ENCODE measurements around the gene PIGQ.

The PIGQ gene

GRCh38 chr16:580946-581498 lies 11.3 kb downstream of the PIGQ start:
- 96% methylated on average over 19 of the region's 19 CpGs for WGBS, 2 experiments
- Histone ChIP-seq H3K4me3 (ENCODE audit: insufficient read depth, low read depth, low read length) (no peak overlapping the region), H3K36me3 (ENCODE audit: control insufficient read depth, insufficient read depth, low read length) (no peaks in the 10 kb centered on the region), H3K9me3 (ENCODE audit: control insufficient read depth, low read length) (no peaks in the 10 kb centered on the region), H3K4me1 (ENCODE audit: control insufficient read depth, insufficient read depth, low read length) (peaks cover 7% of the 10 kb centered on the region), H3K27me3 (ENCODE audit: control insufficient read depth, insufficient read depth, low read length, poor library complexity, severe bottlenecking) (peaks cover 22% of the 10 kb centered on the region), H3K27ac (ENCODE audit: insufficient read depth, low read depth, low read length, poor library complexity, severe bottlenecking) (no peak overlapping the region)

- peaks cover 7% of the 10 kb centered on the region for H3K4me1 ChIP-seq (ENCODE audit: control insufficient read depth, insufficient read depth, low read length)
- H3K4me3 ChIP-seq (ENCODE audit: insufficient read depth, low read depth, low read length), result no peak overlapping the region
- 84 to 87% methylated on average over 18 of the region's 18 CpGs for whole genome bisulfite sequencing, 2 experiments
- H3K27me3 ChIP-seq (ENCODE audit: control insufficient read depth, insufficient read depth, low read length, poor library complexity, severe bottlenecking), result peaks cover 33% of the 10 kb centered on the region
- no peak overlapping the region for H3K27ac ChIP-seq (ENCODE audit: insufficient read depth, low read depth, low read length, poor library complexity, severe bottlenecking)
- H3K36me3 ChIP-seq (ENCODE audit: control insufficient read depth, insufficient read depth, low read length), result no peaks in the 10 kb centered on the region
- no peaks in the 10 kb centered on the region for H3K9me3 ChIP-seq (ENCODE audit: control insufficient read depth, low read length)
These were observed 12.4 kb downstream of the PIGQ start for GRCh38 chr16:582218-582613.

- Histone ChIP-seq H3K4me1 (ENCODE audit: control insufficient read depth, insufficient read depth, low read length) (peaks cover 7% of the 10 kb centered on the region), H3K27ac (ENCODE audit: insufficient read depth, low read depth, low read length, poor library complexity, severe bottlenecking) (no peak overlapping the region), H3K4me3 (ENCODE audit: insufficient read depth, low read depth, low read length) (no peak overlapping the region), H3K9me3 (ENCODE audit: control insufficient read depth, low read length) (no peaks in the 10 kb centered on the region), H3K27me3 (ENCODE audit: control insufficient read depth, insufficient read depth, low read length, poor library complexity, severe bottlenecking) (peaks cover 34% of the 10 kb centered on the region), H3K36me3 (ENCODE audit: control insufficient read depth, insufficient read depth, low read length) (no peaks in the 10 kb centered on the region)
- 88 to 89% methylated on average over 21 of the region's 21 CpGs for WGBS, 2 experiments
These were observed 13.0 kb downstream of the PIGQ start for GRCh38 chr16:582614-583331.

GRCh38 chr16:583470-583814 lies 13.7 kb downstream of the PIGQ start:
- H3K9me3 ChIP-seq (ENCODE audit: control insufficient read depth, low read length), result no peaks in the 10 kb centered on the region
- peaks cover 34% of the 10 kb centered on the region for H3K27me3 ChIP-seq (ENCODE audit: control insufficient read depth, insufficient read depth, low read length, poor library complexity, severe bottlenecking)
- no peaks in the 10 kb centered on the region for H3K36me3 ChIP-seq (ENCODE audit: control insufficient read depth, insufficient read depth, low read length)
- peaks cover 7% of the 10 kb centered on the region for H3K4me1 ChIP-seq (ENCODE audit: control insufficient read depth, insufficient read depth, low read length)
- H3K27ac ChIP-seq (ENCODE audit: insufficient read depth, low read depth, low read length, poor library complexity, severe bottlenecking), result no peak overlapping the region
- 26 to 28% methylated on average over 16 of the region's 16 CpGs for WGBS, 2 experiments
- H3K4me3 ChIP-seq (ENCODE audit: insufficient read depth, low read depth, low read length), result no peak overlapping the region

GRCh38 chr16:583815-584591 lies 14.2 kb downstream of the PIGQ start:
- peaks cover 34% of the 10 kb centered on the region for H3K27me3 ChIP-seq (ENCODE audit: control insufficient read depth, insufficient read depth, low read length, poor library complexity, severe bottlenecking)

GRCh38 chr16:585351-585750 lies 15.6 kb downstream of the PIGQ start:
- H3K27ac ChIP-seq (ENCODE audit: insufficient read depth, low read depth, low read length, poor library complexity, severe bottlenecking), result no peak overlapping the region
- peaks cover 7% of the 10 kb centered on the region for H3K4me1 ChIP-seq (ENCODE audit: control insufficient read depth, insufficient read depth, low read length)
- H3K27me3 ChIP-seq (ENCODE audit: control insufficient read depth, insufficient read depth, low read length, poor library complexity, severe bottlenecking), result peaks cover 34% of the 10 kb centered on the region
- H3K9me3 ChIP-seq (ENCODE audit: control insufficient read depth, low read length), result no peaks in the 10 kb centered on the region
- 47 to 57% methylated on average over 10 of the region's 10 CpGs for WGBS, 2 experiments
- H3K36me3 ChIP-seq (ENCODE audit: control insufficient read depth, insufficient read depth, low read length), result no peaks in the 10 kb centered on the region
- H3K4me3 ChIP-seq (ENCODE audit: insufficient read depth, low read depth, low read length), result no peak overlapping the region

More at GRCh38 chr16:583815-584591, 14.2 kb downstream of the PIGQ start:
- no peak overlapping the region for H3K27ac ChIP-seq (ENCODE audit: insufficient read depth, low read depth, low read length, poor library complexity, severe bottlenecking)
- WGBS, 2 experiments, result 52 to 57% methylated on average over 38 of the region's 38 CpGs
- H3K36me3 ChIP-seq (ENCODE audit: control insufficient read depth, insufficient read depth, low read length), result no peaks in the 10 kb centered on the region
- peaks cover 7% of the 10 kb centered on the region for H3K4me1 ChIP-seq (ENCODE audit: control insufficient read depth, insufficient read depth, low read length)
- H3K4me3 ChIP-seq (ENCODE audit: insufficient read depth, low read depth, low read length), result no peak overlapping the region
- H3K9me3 ChIP-seq (ENCODE audit: control insufficient read depth, low read length), result no peaks in the 10 kb centered on the region

GRCh38 chr16:586047-586644 lies 16.4 kb downstream of the PIGQ start:
- 72 to 74% methylated on average over 16 of the region's 16 CpGs for WGBS, 2 experiments
- H3K36me3 ChIP-seq (ENCODE audit: control insufficient read depth, insufficient read depth, low read length), result no peaks in the 10 kb centered on the region
- H3K4me3 ChIP-seq (ENCODE audit: insufficient read depth, low read depth, low read length), result no peak overlapping the region
- peaks cover 13% of the 10 kb centered on the region for H3K4me1 ChIP-seq (ENCODE audit: control insufficient read depth, insufficient read depth, low read length)
- H3K9me3 ChIP-seq (ENCODE audit: control insufficient read depth, low read length), result no peaks in the 10 kb centered on the region
- no peak overlapping the region for H3K27ac ChIP-seq (ENCODE audit: insufficient read depth, low read depth, low read length, poor library complexity, severe bottlenecking)
- H3K27me3 ChIP-seq (ENCODE audit: control insufficient read depth, insufficient read depth, low read length, poor library complexity, severe bottlenecking), result peaks cover 42% of the 10 kb centered on the region

GRCh38 chr16:586645-587590 lies 17.1 kb downstream of the PIGQ start:
- Histone ChIP-seq H3K36me3 (ENCODE audit: control insufficient read depth, insufficient read depth, low read length) (no peaks in the 10 kb centered on the region), H3K27ac (ENCODE audit: insufficient read depth, low read depth, low read length, poor library complexity, severe bottlenecking) (no peak overlapping the region), H3K4me3 (ENCODE audit: insufficient read depth, low read depth, low read length) (no peak overlapping the region), H3K27me3 (ENCODE audit: control insufficient read depth, insufficient read depth, low read length, poor library complexity, severe bottlenecking) (peaks cover 44% of the 10 kb centered on the region), H3K9me3 (ENCODE audit: control insufficient read depth, low read length) (no peaks in the 10 kb centered on the region), H3K4me1 (ENCODE audit: control insufficient read depth, insufficient read depth, low read length) (peaks cover 15% of the 10 kb centered on the region)
- WGBS, 2 experiments, result 90 to 94% methylated on average over 14 of the region's 14 CpGs

GRCh38 chr16:588639-588888 lies 18.8 kb downstream of the PIGQ start:
- H3K4me3 ChIP-seq (ENCODE audit: insufficient read depth, low read depth, low read length), result peak overlapping the region; percentile 92
- no peaks in the 10 kb centered on the region for H3K9me3 ChIP-seq (ENCODE audit: control insufficient read depth, low read length)
- 1% methylated on average over 21 of the region's 21 CpGs for WGBS, 2 experiments
- H3K27ac ChIP-seq (ENCODE audit: insufficient read depth, low read depth, low read length, poor library complexity, severe bottlenecking), result peak overlapping the region; percentile 87
- no peaks in the 10 kb centered on the region for H3K36me3 ChIP-seq (ENCODE audit: control insufficient read depth, insufficient read depth, low read length)
- peaks cover 12% of the 10 kb centered on the region for H3K4me1 ChIP-seq (ENCODE audit: control insufficient read depth, insufficient read depth, low read length)
- H3K27me3 ChIP-seq (ENCODE audit: control insufficient read depth, insufficient read depth, low read length, poor library complexity, severe bottlenecking), result peaks cover 42% of the 10 kb centered on the region

Measured in ectodermal cell (in vitro differentiated cells).